Mesenchymal stem cell (in vitro differentiated cells and primary cell): ENCODE results near the gene ARL8B.

Experiments
- DNase-seq: peaks from one replicate; pipeline ENCODE4 v3.0.0-alpha.2; 2013
- H2AFZ ChIP-seq: one replicate; pipeline ENCODE4 v1.6.1; 2013; ENCODE audit warnings: low read depth, mild to moderate bottlenecking, control low read depth, inconsistent platforms, low read length, moderate library complexity
- H2AK5ac ChIP-seq: 2 replicates; pipeline ENCODE4 v1.6.1; 2013; ENCODE audit warnings: low read length, moderate library complexity, mild to moderate bottlenecking, inconsistent platforms; ENCODE audit not compliant: severe bottlenecking
- H2BK120ac ChIP-seq: one replicate; pipeline ENCODE4 v1.6.1; 2013; ENCODE audit warnings: low read depth, mild to moderate bottlenecking, inconsistent platforms, low read length, moderate library complexity
- H2BK12ac ChIP-seq, 2 experiments: one replicate each; pipeline ENCODE4 v1.6.1; 2013; ENCODE audit warnings: inconsistent platforms in 2 of 2, low read length in 2 of 2, mild to moderate bottlenecking in 2 of 2, moderate library complexity in 2 of 2, control low read depth in 1 of 2
- H2BK15ac ChIP-seq: one replicate; pipeline ENCODE4 v1.6.1; 2013; ENCODE audit warnings: mild to moderate bottlenecking, low read depth, inconsistent platforms; ENCODE audit not compliant: poor library complexity, severe bottlenecking
- H2BK5ac ChIP-seq: 2 replicates; pipeline ENCODE4 v1.6.1; 2013; ENCODE audit warnings: low read depth, mild to moderate bottlenecking, low read length, control low read depth, inconsistent platforms; ENCODE audit not compliant: poor library complexity, severe bottlenecking
- H3K14ac ChIP-seq, 2 experiments: one replicate each; pipeline ENCODE4 v1.6.1; 2013; ENCODE audit warnings: inconsistent platforms in 2 of 2, low read length in 2 of 2, control low read depth in 1 of 2, mild to moderate bottlenecking in 1 of 2, moderate library complexity in 1 of 2
- H3K18ac ChIP-seq, 2 experiments: one replicate each; pipeline ENCODE4 v1.6.1; 2013; ENCODE audit warnings: inconsistent platforms in 2 of 2, low read length in 2 of 2, control low read depth in 1 of 2, low read depth in 1 of 2, mild to moderate bottlenecking in 1 of 2
- H3K23ac ChIP-seq, 2 experiments: one replicate each; pipeline ENCODE4 v1.6.1; 2013; ENCODE audit warnings: inconsistent platforms in 2 of 2, low read length in 2 of 2, mild to moderate bottlenecking in 2 of 2, moderate library complexity in 2 of 2, control low read depth in 1 of 2
- H3K27ac ChIP-seq: 2 replicates; pipeline ENCODE4 v1.5.1; 2013; ENCODE audit warnings: mild to moderate bottlenecking, moderate library complexity, low read length, control low read depth, inconsistent platforms; ENCODE audit not compliant: poor library complexity, severe bottlenecking
- H3K27me3 ChIP-seq, 2 experiments: 2 replicates each; pipeline versions ENCODE4 v1.6.1 to v1.7.0; 2013; ENCODE audit warnings: low read length in 2 of 2, mild to moderate bottlenecking in 2 of 2, moderate library complexity in 2 of 2, control low read depth in 1 of 2, inconsistent platforms in 1 of 2; ENCODE audit not compliant: control insufficient read depth in 1 of 2, insufficient read depth in 1 of 2
- H3K36me3 ChIP-seq, 2 experiments: 2 replicates each; pipeline versions ENCODE4 v1.6.1 to v1.7.0; 2013; ENCODE audit warnings: low read length in 2 of 2, control low read depth in 1 of 2, inconsistent platforms in 1 of 2, low read depth in 1 of 2, mild to moderate bottlenecking in 1 of 2; ENCODE audit not compliant: insufficient read depth in 2 of 2, control insufficient read depth in 1 of 2
- H3K4ac ChIP-seq, 2 experiments: one replicate each; pipeline ENCODE4 v1.6.1; 2013; ENCODE audit warnings: inconsistent platforms in 2 of 2, low read length in 2 of 2, mild to moderate bottlenecking in 2 of 2, moderate library complexity in 2 of 2, control low read depth in 1 of 2, low read depth in 1 of 2
- H3K4me1 ChIP-seq: 2 replicates; pipeline ENCODE4 v1.6.1; 2013; ENCODE audit warnings: low read depth, low read length, control low read depth; ENCODE audit not compliant: control insufficient read depth, insufficient read depth
- H3K4me2 ChIP-seq: 2 replicates; pipeline ENCODE4 v1.6.1; 2013; ENCODE audit warnings: low read length, mild to moderate bottlenecking, inconsistent platforms; ENCODE audit not compliant: poor library complexity, severe bottlenecking
- H3K4me3 ChIP-seq, 2 experiments: 2 replicates each; pipeline versions ENCODE4 v1.5.1 to v1.7.0; 2013; ENCODE audit warnings: low read length in 2 of 2, mild to moderate bottlenecking in 2 of 2, control low read depth in 1 of 2, low read depth in 1 of 2; ENCODE audit not compliant: insufficient read depth in 1 of 2
- H3K79me1 ChIP-seq: replicated peaks from 2 replicates; pipeline ENCODE4 v1.6.1; 2013; ENCODE audit warnings: mild to moderate bottlenecking, control low read depth, low read length, inconsistent platforms; ENCODE audit not compliant: poor library complexity, severe bottlenecking
- H3K9ac ChIP-seq: 2 replicates; pipeline ENCODE4 v1.7.0; 2013; ENCODE audit warnings: mild to moderate bottlenecking, low read length, moderate library complexity
- H3K9me3 ChIP-seq: 2 replicates; pipeline ENCODE4 v1.7.0; 2013; ENCODE audit warnings: mild to moderate bottlenecking, low read length; ENCODE audit not compliant: control insufficient read depth
- H4K8ac ChIP-seq: one replicate; pipeline ENCODE4 v1.6.1; 2013; ENCODE audit warnings: inconsistent platforms, mild to moderate bottlenecking, low read length, moderate library complexity
- H4K91ac ChIP-seq: one replicate; pipeline ENCODE4 v1.6.1; 2013; ENCODE audit warnings: mild to moderate bottlenecking, low read length, inconsistent platforms
- WGBS: methylation state at CpG from one replicate; pipeline ENCODE4 v1.1.7; 2013; ENCODE audit warnings: mixed read lengths; 5-methylcytosine and 5-hydroxymethylcytosine counted together

Gene ARL8B

DNA sequence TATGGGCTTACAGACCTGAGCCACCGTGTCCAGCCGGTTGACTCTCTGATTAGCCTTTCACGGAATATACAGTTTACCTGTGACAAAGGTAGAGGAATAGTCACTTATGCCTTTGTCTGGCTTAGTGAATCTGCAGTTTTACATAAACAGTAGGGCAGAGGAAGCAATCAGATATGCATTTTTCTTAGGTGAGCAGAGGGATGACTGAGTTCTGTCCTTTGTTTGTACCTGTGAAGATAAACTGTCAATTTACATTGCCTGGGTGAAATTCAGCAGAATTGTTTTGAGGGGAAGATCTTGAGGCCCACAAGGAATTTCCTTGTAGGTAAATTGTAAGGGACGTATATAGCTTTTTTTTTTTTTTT, 76.2 kb downstream of the ARL8B start:
- Histone ChIP-seq H3K14ac (no peak overlapping the region), H2AFZ (no peak overlapping the region), H3K36me3 (peaks cover 8 to 45% of the 10 kb centered on the region in 2 experiments), H3K9ac (no peak overlapping the region), H3K4me2 (no peak overlapping the region), H4K91ac (no peak overlapping the region), H3K9me3 (no peaks in the 10 kb centered on the region), H3K4ac (peak overlapping the region in 1 of 2 experiments; percentile 9), H3K27ac (no peak overlapping the region), H3K27me3 (no peaks in the 10 kb centered on the region), H2BK12ac (peak overlapping the region in 1 of 2 experiments; percentile 44), H3K79me1 (peaks cover 19% of the 10 kb centered on the region), H3K23ac (no peak overlapping the region), H2AK5ac (no peak overlapping the region), H4K8ac (no peak overlapping the region), H2BK15ac (no peak overlapping the region), H2BK120ac (no peak overlapping the region), H3K4me3 (no peak overlapping the region), H2BK5ac (no peak overlapping the region), H3K18ac (no peak overlapping the region), H3K4me1 (peaks cover 5% of the 10 kb centered on the region)
- WGBS: 99% methylated on average over 4 of the region's 4 CpGs
- no peak for DNase-seq

DNA sequence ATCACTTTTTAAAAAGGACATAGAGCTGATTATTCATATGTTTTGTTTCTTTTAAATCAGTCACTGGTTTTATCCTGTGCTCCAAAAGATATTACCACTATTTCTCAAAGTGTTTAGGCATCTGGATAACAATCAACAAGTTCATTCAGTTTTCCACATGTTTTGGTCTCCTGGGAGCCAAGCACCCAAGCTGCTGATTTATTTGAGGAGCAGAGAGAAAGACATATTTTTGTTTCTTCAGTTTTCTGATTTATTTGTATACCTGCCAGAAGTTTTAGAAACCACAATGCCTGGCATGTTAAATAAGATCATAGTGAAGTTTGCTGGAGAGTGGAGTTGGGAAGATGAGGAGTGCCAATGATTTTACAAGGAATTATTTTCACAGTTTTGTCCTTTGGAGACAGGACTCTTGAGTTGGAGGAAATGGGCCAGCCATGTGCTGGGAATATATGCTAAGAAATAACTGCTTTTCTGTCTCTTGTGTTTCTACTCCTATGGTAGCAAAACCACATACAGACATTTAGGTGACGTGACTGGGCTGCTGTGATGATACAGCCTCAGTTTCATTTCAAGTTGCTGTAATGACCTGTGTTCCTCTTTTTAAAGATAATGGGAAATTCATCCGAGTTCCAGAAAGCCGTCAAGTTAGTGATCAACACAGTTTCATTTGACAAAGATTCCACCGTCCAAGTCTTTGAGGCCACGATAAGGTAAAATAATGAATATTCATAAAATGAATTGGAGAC, 77.1 kb downstream of the ARL8B start:
- H2BK5ac ChIP-seq: no peak overlapping the region
- no peak overlapping the region for H3K9ac ChIP-seq
- no peak overlapping the region for H3K4ac ChIP-seq
- DNase-seq: no peak
- H3K4me2 ChIP-seq: no peak overlapping the region
- H2BK120ac ChIP-seq: no peak overlapping the region
- H3K27me3 ChIP-seq: no peaks in the 10 kb centered on the region
- no peak overlapping the region for H4K8ac ChIP-seq
- no peak overlapping the region for H3K4me3 ChIP-seq
- peaks cover 5% of the 10 kb centered on the region for H3K4me1 ChIP-seq
- H3K23ac ChIP-seq: no peak overlapping the region
- no peak overlapping the region for H4K91ac ChIP-seq
- 97% methylated on average over 4 of the region's 5 CpGs for WGBS
- H3K36me3 ChIP-seq: peaks cover 11 to 50% of the 10 kb centered on the region in 2 experiments
- H3K27ac ChIP-seq: no peak overlapping the region
- no peak overlapping the region for H2BK12ac ChIP-seq
- H2AK5ac ChIP-seq: no peak overlapping the region
- no peak overlapping the region for H2AFZ ChIP-seq
- no peak overlapping the region for H3K18ac ChIP-seq
- H2BK15ac ChIP-seq: no peak overlapping the region
- H3K79me1 ChIP-seq: peaks cover 17% of the 10 kb centered on the region
- no peak overlapping the region for H3K14ac ChIP-seq
- no peaks in the 10 kb centered on the region for H3K9me3 ChIP-seq

- Histone ChIP-seq H2BK12ac (no peak overlapping the region), H2BK5ac (no peak overlapping the region), H3K9ac (no peak overlapping the region), H2BK120ac (no peak overlapping the region), H3K23ac (no peak overlapping the region), H4K8ac (no peak overlapping the region), H3K79me1 (peaks cover 22% of the 10 kb centered on the region), H2AFZ (no peak overlapping the region), H3K14ac (no peak overlapping the region), H3K4me3 (no peak overlapping the region), H3K27me3 (no peaks in the 10 kb centered on the region), H3K9me3 (no peaks in the 10 kb centered on the region), H3K36me3 (peaks cover 24 to 67% of the 10 kb centered on the region in 2 experiments), H3K18ac (no peak overlapping the region), H3K27ac (no peak overlapping the region), H2BK15ac (peak overlapping the region; percentile 21), H3K4ac (no peak overlapping the region), H3K4me1 (peaks cover 3% of the 10 kb centered on the region), H2AK5ac (no peak overlapping the region), H3K4me2 (no peak overlapping the region), H4K91ac (no peak overlapping the region)
- 97% methylated on average over 4 of the region's 6 CpGs for WGBS
- no peak for DNase-seq
Measured at GRCh38 chr3:5201536-5201935, 79.4 kb downstream of the ARL8B start.

GRCh38 chr3:5202222-5202621, 80.1 kb downstream of the ARL8B start:
- WGBS: 94% methylated on average over 2 of the region's 2 CpGs
- Histone ChIP-seq H2AK5ac (no peak overlapping the region), H3K79me1 (peaks cover 26% of the 10 kb centered on the region), H3K27me3 (no peaks in the 10 kb centered on the region), H2BK12ac (no peak overlapping the region), H3K4me2 (no peak overlapping the region), H2BK120ac (no peak overlapping the region), H3K9me3 (no peaks in the 10 kb centered on the region), H3K36me3 (peaks cover 27 to 74% of the 10 kb centered on the region in 2 experiments), H2BK5ac (no peak overlapping the region), H4K91ac (no peak overlapping the region), H3K18ac (no peak overlapping the region), H3K23ac (no peak overlapping the region), H2BK15ac (no peak overlapping the region), H3K14ac (no peak overlapping the region), H2AFZ (no peak overlapping the region), H3K27ac (no peak overlapping the region), H3K9ac (peak overlapping the region; percentile 51), H3K4ac (no peak overlapping the region), H4K8ac (no peak overlapping the region), H3K4me3 (no peak overlapping the region), H3K4me1 (peaks cover 2% of the 10 kb centered on the region)
- DNase-seq: no peak
